GM06990 (cell line): ENCODE data around the gene UTS2R.

Experiments used
- DNase-seq: peaks from one replicate; pipeline ENCODE4 v3.0.0-alpha.2; 2011; ENCODE audit not compliant: insufficient read length; ENCODE audit errors: extremely low read depth
- H3K27me3 ChIP-seq: replicated peaks from 2 replicates; pipeline ENCODE4 v1.6.0; 2011; ENCODE audit warnings: low read length; ENCODE audit not compliant: control insufficient read depth, insufficient read depth
- H3K36me3 ChIP-seq: 2 replicates; pipeline ENCODE4 v1.5.1; 2011; ENCODE audit warnings: low read length; ENCODE audit not compliant: control insufficient read depth, insufficient read depth
- H3K4me3 ChIP-seq: replicated peaks from 2 replicates; pipeline ENCODE4 v1.5.1; 2011; ENCODE audit warnings: low read depth, mild to moderate bottlenecking, control low read depth, low read length
- CTCF ChIP-seq: IDR thresholded peaks from 2 replicates; pipeline ENCODE4 v1.5.1; 2011; ENCODE audit warnings: low read length, control low read depth, mild to moderate bottlenecking, inconsistent platforms; ENCODE audit not compliant: insufficient read depth, poor library complexity, severe bottlenecking

UTS2R gene

GRCh38 chr17:82389379-82389778, 17.8 kb downstream of the UTS2R start:
- Histone ChIP-seq H3K36me3 (peaks cover 3% of the 10 kb centered on the region), H3K27me3 (no peaks in the 10 kb centered on the region), H3K4me3 (no peak overlapping the region)
- no peak for TF ChIP-seq CTCF
- no peak for DNase-seq

- Histone ChIP-seq H3K36me3 (peaks cover 3% of the 10 kb centered on the region), H3K27me3 (no peaks in the 10 kb centered on the region), H3K4me3 (no peak overlapping the region)
- DNase-seq, result no peak
- TF ChIP-seq CTCF, result no peak
Measured at GRCh38 chr17:82390015-82390859, 18.7 kb downstream of the UTS2R start.

- no peak for TF ChIP-seq CTCF
- DNase-seq, result no peak
- Histone ChIP-seq H3K27me3 (no peaks in the 10 kb centered on the region), H3K4me3 (no peak overlapping the region), H3K36me3 (peaks cover 3% of the 10 kb centered on the region)
Measured at GRCh38 chr17:82390860-82391435, 19.4 kb downstream of the UTS2R start.

GRCh38 chr17:82391496-82392066, 20.0 kb downstream of the UTS2R start:
- H3K4me3 ChIP-seq, result no peak overlapping the region
- no peak for DNase-seq
- peaks cover 3% of the 10 kb centered on the region for H3K36me3 ChIP-seq
- no peak for TF ChIP-seq CTCF
- no peaks in the 10 kb centered on the region for H3K27me3 ChIP-seq

- Histone ChIP-seq H3K4me3 (no peak overlapping the region), H3K27me3 (no peaks in the 10 kb centered on the region), H3K36me3 (peaks cover 3% of the 10 kb centered on the region)
- no peak for DNase-seq
- TF ChIP-seq CTCF, result no peak
Measured at GRCh38 chr17:82392209-82392920, 20.8 kb downstream of the UTS2R start.
